HepG2 (cell line): ENCODE data around the gene MECR. TPM values are rescaled to one million over a fixed set of nuclear protein-coding genes. Genes with fewer than 3 reads are reported as not detected.

Experiments used
- ADNP ChIP-seq: sonication (generic); formaldehyde crosslinking; IDR thresholded peaks from 2 replicates; pipeline ENCODE4 v1.4.0; 2020; ENCODE audit warnings: missing genetic modification reagents
- ATF1 ChIP-seq: IDR thresholded peaks from 2 replicates; pipeline ENCODE4 v1.6.1; 2016; ENCODE audit warnings: mild to moderate bottlenecking, control low read depth
- BCL6 ChIP-seq: IDR thresholded peaks from 2 replicates; pipeline ENCODE4 v1.6.1; 2016; ENCODE audit warnings: missing genetic modification reagents, missing compliant biosample characterization
- CBX1 ChIP-seq: IDR thresholded peaks from one replicate; pipeline ENCODE4 v1.6.1; 2016; ENCODE audit warnings: antibody characterized with exemption, low read depth
- CCDC6 ChIP-seq: sonication (generic); formaldehyde crosslinking; IDR thresholded peaks from 2 replicates; pipeline ENCODE4 v1.8.1; 2022; ENCODE audit warnings: mild to moderate bottlenecking, missing genetic modification reagents, moderate library complexity
- ELF3 ChIP-seq: IDR thresholded peaks from 2 replicates; pipeline ENCODE4 v1.6.1; 2016; ENCODE audit warnings: missing genetic modification reagents, missing compliant biosample characterization
- HNRNPH1 ChIP-seq: fragments of 200-400 bp; formaldehyde crosslinking; optimal IDR thresholded peaks from 2 replicates; pipeline ENCODE3; 2017; ENCODE audit warnings: mild to moderate bottlenecking, low read depth, low read length
- HNRNPL ChIP-seq: fragments of 200-400 bp; formaldehyde crosslinking; IDR thresholded peaks from 2 replicates; pipeline ENCODE4 v1.6.1; 2017; ENCODE audit warnings: mild to moderate bottlenecking, low read depth, low read length
- IKZF1 ChIP-seq: fragments of 450-650 bp; IDR thresholded peaks from 2 replicates; pipeline ENCODE4 v1.7.1; 2016
- KLF11 ChIP-seq: IDR thresholded peaks from 2 replicates; pipeline ENCODE4 v1.6.1; 2016; ENCODE audit warnings: missing compliant biosample characterization
- RXRB ChIP-seq: IDR thresholded peaks from 2 replicates; pipeline ENCODE4 v1.6.1; 2016; ENCODE audit warnings: borderline replicate concordance, missing genetic modification reagents, missing compliant biosample characterization
- UBTF ChIP-seq: sonication (generic); formaldehyde crosslinking; IDR thresholded peaks from 2 replicates; pipeline ENCODE4 v1.4.0; 2020; ENCODE audit warnings: mild to moderate bottlenecking, missing genetic modification reagents
- ZFP62 ChIP-seq: sonication (generic); formaldehyde crosslinking; IDR thresholded peaks from 2 replicates; pipeline ENCODE4 v1.4.0; 2020; ENCODE audit warnings: missing genetic modification reagents
- ZNF225 ChIP-seq: sonication (generic); formaldehyde crosslinking; IDR thresholded peaks from 2 replicates; pipeline ENCODE4 v1.4.0; 2020; ENCODE audit warnings: mild to moderate bottlenecking, missing genetic modification reagents
- ZNF430 ChIP-seq: sonication (generic); formaldehyde crosslinking; IDR thresholded peaks from 2 replicates; pipeline ENCODE4 v1.9.0; 2021; ENCODE audit warnings: mild to moderate bottlenecking, missing genetic modification reagents
- ZNF619 ChIP-seq: sonication (generic); formaldehyde crosslinking; IDR thresholded peaks from 2 replicates; pipeline ENCODE4 v1.4.0; 2020; ENCODE audit warnings: mild to moderate bottlenecking, missing genetic modification reagents
- ZNF687 ChIP-seq: sonication (generic); formaldehyde crosslinking; IDR thresholded peaks from 2 replicates; pipeline ENCODE4 v1.5.1; 2020; ENCODE audit warnings: mild to moderate bottlenecking, missing genetic modification reagents, moderate library complexity
- ZNF792 ChIP-seq: IDR thresholded peaks from 2 replicates; pipeline ENCODE4 v1.6.1; 2016
- ZNF816 ChIP-seq: sonication (generic); formaldehyde crosslinking; IDR thresholded peaks from 2 replicates; pipeline ENCODE4 v1.8.0; 2022; ENCODE audit warnings: missing genetic modification reagents, mild to moderate bottlenecking, borderline replicate concordance
- ZSCAN20 ChIP-seq: sonication (generic); formaldehyde crosslinking; IDR thresholded peaks from 2 replicates; pipeline ENCODE4 v1.4.0; 2020; ENCODE audit warnings: missing genetic modification reagents, mild to moderate bottlenecking, borderline replicate concordance
- ZSCAN31 ChIP-seq: sonication (generic); formaldehyde crosslinking; IDR thresholded peaks from 2 replicates; pipeline ENCODE4 v1.5.0; 2020; ENCODE audit warnings: low read depth, mild to moderate bottlenecking, missing genetic modification reagents
- polyA plus RNA-seq, 8 experiments: library from polyadenylated mRNA; depleted of rRNA in 3 of 8; stranded (reverse) in 7 of 8; unstranded in 1 of 8; fragments of >200 nt; fragmentation: Illumina TruSeq in 4 of 8; extraction: Trizol in 4 of 8; gene quantifications; 2 replicates each; pipeline versions ENCODE4 v1.2.1 to v1.2.3, GENCODE V29; 2011 to 2016; ENCODE audit warnings: low read depth in 4 of 8, missing spikeins in 1 of 8, mixed read lengths in 1 of 8; ENCODE audit not compliant: insufficient read depth in 1 of 8
- total RNA-seq, 5 experiments: library from RNA; depleted of rRNA; stranded (reverse); fragments of >200 nt; fragmentation: Illumina TruSeq; extraction: Trizol; gene quantifications; 2 replicates each; pipeline ENCODE4 v1.2.3, GENCODE V29; 2016; ENCODE audit warnings: low read depth in 1 of 5
- TF ChIP-seq, protein P1 (sequence below): sonication (generic); formaldehyde crosslinking; IDR thresholded peaks from 2 replicates; pipeline ENCODE4 v1.5.1; 2020; ENCODE audit warnings: missing genetic modification reagents, mild to moderate bottlenecking, borderline replicate concordance
- TF ChIP-seq, protein P2 (sequence below): sonication (generic); formaldehyde crosslinking; conservative IDR thresholded peaks from 2 replicates; pipeline ENCODE4 v1.4.0; 2020; ENCODE audit warnings: mild to moderate bottlenecking, missing genetic modification reagents, moderate library complexity

Gene MECR
- total and polyA plus RNA-seq, 2 of the 13 experiments (the other 11 are each of a cell fraction or from before 2014, with no cell fraction given), result 18.8 to 24.9 TPM

DNA sequence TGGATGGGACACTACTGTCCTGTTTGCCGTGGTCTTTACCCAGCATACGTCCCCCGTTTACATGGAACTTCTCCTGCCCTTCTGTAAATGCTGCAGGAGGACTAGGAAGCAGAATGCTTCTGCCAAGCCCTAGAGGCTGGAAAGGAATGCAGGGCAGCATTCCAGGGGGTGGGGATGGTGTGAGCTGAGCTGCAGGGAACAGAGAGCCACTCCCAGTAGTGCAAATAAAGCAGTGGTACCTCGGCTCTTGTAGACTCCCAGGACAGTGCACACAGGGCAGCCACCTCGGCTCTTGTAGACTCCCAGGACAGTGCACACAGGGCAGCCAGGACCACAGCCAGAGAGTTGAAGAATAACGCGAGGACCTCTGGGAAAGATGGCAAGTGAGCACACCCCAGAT, 41.0 kb upstream of the MECR start (continued):
- TF ChIP-seq, protein P1, sequence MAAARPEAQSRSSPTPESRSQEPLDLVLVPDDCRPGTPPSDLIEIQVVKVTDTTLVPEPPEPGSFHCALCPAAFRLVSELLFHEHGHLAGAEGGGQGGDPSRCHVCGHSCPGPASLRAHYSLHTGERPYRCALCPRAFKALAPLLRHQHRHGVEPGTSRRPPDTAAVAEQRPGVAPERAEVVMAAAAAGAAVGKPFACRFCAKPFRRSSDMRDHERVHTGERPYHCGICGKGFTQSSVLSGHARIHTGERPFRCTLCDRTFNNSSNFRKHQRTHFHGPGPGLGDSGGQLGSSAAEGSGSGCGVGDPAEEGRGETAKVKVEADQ (CRISPR knock-in tag), result no peak
- TF ChIP-seq ADNP (CRISPR knock-in tag), result no peak
- no peak for TF ChIP-seq IKZF1
- TF ChIP-seq RXRB (CRISPR knock-in tag), result peak; percentile 39; the same call in 1 of the 2 replicates
- no peak for TF ChIP-seq CBX1
- TF ChIP-seq CCDC6 (CRISPR knock-in tag), result no peak
- no peak for TF ChIP-seq KLF11 (CRISPR knock-in tag)
- TF ChIP-seq HNRNPL, result no peak
- no peak for TF ChIP-seq ATF1 (CRISPR knock-in tag)
- TF ChIP-seq ZSCAN31 (CRISPR knock-in tag), result no peak
- TF ChIP-seq ZNF687 (CRISPR knock-in tag), result no peak
- no peak for TF ChIP-seq ZNF619 (CRISPR knock-in tag)
- no peak for TF ChIP-seq ZNF792 (CRISPR knock-in tag)
- TF ChIP-seq, protein P2, sequence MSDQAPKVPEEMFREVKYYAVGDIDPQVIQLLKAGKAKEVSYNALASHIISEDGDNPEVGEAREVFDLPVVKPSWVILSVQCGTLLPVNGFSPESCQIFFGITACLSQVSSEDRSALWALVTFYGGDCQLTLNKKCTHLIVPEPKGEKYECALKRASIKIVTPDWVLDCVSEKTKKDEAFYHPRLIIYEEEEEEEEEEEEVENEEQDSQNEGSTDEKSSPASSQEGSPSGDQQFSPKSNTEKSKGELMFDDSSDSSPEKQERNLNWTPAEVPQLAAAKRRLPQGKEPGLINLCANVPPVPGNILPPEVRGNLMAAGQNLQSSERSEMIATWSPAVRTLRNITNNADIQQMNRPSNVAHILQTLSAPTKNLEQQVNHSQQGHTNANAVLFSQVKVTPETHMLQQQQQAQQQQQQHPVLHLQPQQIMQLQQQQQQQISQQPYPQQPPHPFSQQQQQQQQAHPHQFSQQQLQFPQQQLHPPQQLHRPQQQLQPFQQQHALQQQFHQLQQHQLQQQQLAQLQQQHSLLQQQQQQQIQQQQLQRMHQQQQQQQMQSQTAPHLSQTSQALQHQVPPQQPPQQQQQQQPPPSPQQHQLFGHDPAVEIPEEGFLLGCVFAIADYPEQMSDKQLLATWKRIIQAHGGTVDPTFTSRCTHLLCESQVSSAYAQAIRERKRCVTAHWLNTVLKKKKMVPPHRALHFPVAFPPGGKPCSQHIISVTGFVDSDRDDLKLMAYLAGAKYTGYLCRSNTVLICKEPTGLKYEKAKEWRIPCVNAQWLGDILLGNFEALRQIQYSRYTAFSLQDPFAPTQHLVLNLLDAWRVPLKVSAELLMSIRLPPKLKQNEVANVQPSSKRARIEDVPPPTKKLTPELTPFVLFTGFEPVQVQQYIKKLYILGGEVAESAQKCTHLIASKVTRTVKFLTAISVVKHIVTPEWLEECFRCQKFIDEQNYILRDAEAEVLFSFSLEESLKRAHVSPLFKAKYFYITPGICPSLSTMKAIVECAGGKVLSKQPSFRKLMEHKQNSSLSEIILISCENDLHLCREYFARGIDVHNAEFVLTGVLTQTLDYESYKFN (CRISPR knock-in tag), result no peak
- no peak for TF ChIP-seq BCL6
- TF ChIP-seq ZNF430 (CRISPR knock-in tag), result no peak
- no peak for TF ChIP-seq ZNF225 (CRISPR knock-in tag)
- TF ChIP-seq HNRNPH1, result no peak
- TF ChIP-seq UBTF (CRISPR knock-in tag), result no peak
- no peak for TF ChIP-seq ZNF816 (CRISPR knock-in tag)
- TF ChIP-seq ELF3, result 0 out of 2 replicates have a peak, but pooled peaks have one; percentile 15
- no peak for TF ChIP-seq ZFP62 (CRISPR knock-in tag)
- no peak for TF ChIP-seq ZSCAN20 (CRISPR knock-in tag)
